B cell (primary cell): ENCODE data around the gene ASH1L. TPM values are rescaled to one million over a fixed set of nuclear protein-coding genes. Genes with fewer than 3 reads are reported as not detected.
A peak's percentile ranks its signal among the peaks of the same experiment; 100 is the strongest.

Experiments
- ATAC-seq: fragments of 200-7000 bp; cut with Tn5 transposase; one replicate; pipeline ENCODE4 v1.10.0; 2021; ENCODE audit warnings: low read depth, mild to moderate bottlenecking, moderate number of reproducible peaks, moderate library complexity
- CTCF ChIA-PET: fragments of 350-600 bp; sonication (Branson Sonifier 250); formaldehyde crosslinking; loops from one replicate; lab custom pipeline; 2021; ENCODE audit warnings: antibody characterized with exemption, inconsistent platforms; lab: Charles Lee
- POLR2A ChIA-PET: fragments of 350-600 bp; sonication (Branson Sonifier 250); formaldehyde crosslinking; loops from one replicate; lab custom pipeline; 2021; ENCODE audit warnings: antibody characterized with exemption; lab: Charles Lee
- DNase-seq: peaks from one replicate; pipeline ENCODE4 v3.0.0; 2013
- H2AFZ ChIP-seq: 2 replicates; pipeline ENCODE4 v1.6.1; 2012; ENCODE audit warnings: mild to moderate bottlenecking, low read depth, low read length; ENCODE audit not compliant: insufficient read depth, poor library complexity, severe bottlenecking
- H3K27ac ChIP-seq, 2 donors: 1 replicate in 1 of 2; 2 replicates in 1 of 2; pipeline ENCODE4 v1.5.1; 2012 to 2013; ENCODE audit warnings: low read length in 2 of 2, mild to moderate bottlenecking in 2 of 2, moderate library complexity in 1 of 2
- H3K27me3 ChIP-seq, 4 experiments: fragments of 200-600 bp in 1 of 4; sonication (generic) in 1 of 4; replicated peaks in 1 of 4; 1 replicate in 2 of 4; 2 replicates in 2 of 4; pipeline versions ENCODE4 v1.6.1 to v1.7.0; 2013 to 2016; ENCODE audit warnings: low read length in 3 of 4, mild to moderate bottlenecking in 2 of 4, mixed read lengths in 1 of 4, moderate library complexity in 1 of 4; ENCODE audit not compliant: insufficient read depth in 4 of 4, control insufficient read depth in 3 of 4; ENCODE audit errors: control extremely low read depth in 1 of 4
- H3K36me3 ChIP-seq, 2 experiments: replicated peaks in 1 of 2; 1 replicate in 1 of 2; 2 replicates in 1 of 2; pipeline versions ENCODE4 v1.6.1 to v1.7.1; 2013; ENCODE audit warnings: low read length in 1 of 2; ENCODE audit not compliant: insufficient read depth in 2 of 2, control insufficient read depth in 1 of 2; ENCODE audit errors: control extremely low read depth in 1 of 2, extremely low read depth in 1 of 2
- H3K4me1 ChIP-seq, 2 donors: fragments of 200-600 bp in 1 of 2; sonication (generic) in 1 of 2; 1 replicate in 1 of 2; 2 replicates in 1 of 2; pipeline versions ENCODE4 v1.5.1 to v1.6.1; 2013 to 2017; ENCODE audit warnings: low read length in 2 of 2; ENCODE audit not compliant: control insufficient read depth in 2 of 2, insufficient read depth in 2 of 2
- H3K4me2 ChIP-seq: replicated peaks from 2 replicates; pipeline ENCODE3; 2012; ENCODE audit warnings: mild to moderate bottlenecking, low read depth, low read length; ENCODE audit not compliant: poor library complexity, severe bottlenecking
- H3K4me3 ChIP-seq, 5 experiments: fragments of 200-600 bp in 1 of 5; sonication (generic) in 1 of 5; 1 replicate in 3 of 5; 2 replicates in 2 of 5; pipeline versions ENCODE4 v1.5.1 to v1.7.0; 2011 to 2016; ENCODE audit warnings: low read length in 4 of 5, mild to moderate bottlenecking in 4 of 5, low read depth in 2 of 5, control low read depth in 1 of 5, moderate library complexity in 1 of 5; ENCODE audit not compliant: insufficient read depth in 1 of 5; ENCODE audit errors: control extremely low read depth in 1 of 5, extremely low read depth in 1 of 5
- H3K79me2 ChIP-seq: fragments of 200-600 bp; sonication (generic); one replicate; pipeline ENCODE4 v1.6.0; 2016; ENCODE audit warnings: low read length; ENCODE audit not compliant: control insufficient read depth, insufficient read depth
- H3K9ac ChIP-seq: fragments of 200-600 bp; sonication (generic); 2 replicates; pipeline ENCODE4 v1.6.1; 2017; ENCODE audit warnings: mild to moderate bottlenecking, low read length, moderate library complexity
- H3K9me3 ChIP-seq, 3 donors: one replicate each; pipeline versions ENCODE4 v1.6.1 to v1.7.1; 2013; ENCODE audit warnings: low read length in 2 of 3; ENCODE audit not compliant: control insufficient read depth in 2 of 3, insufficient read depth in 1 of 3; ENCODE audit errors: control extremely low read depth in 1 of 3
- H4K20me1 ChIP-seq: 2 replicates; pipeline ENCODE4 v1.6.0; 2012; ENCODE audit warnings: mild to moderate bottlenecking, low read length; ENCODE audit not compliant: insufficient read depth, control insufficient read depth, poor library complexity, severe bottlenecking
- H3K27ac Mint-ChIP-seq: one replicate; pipeline ENCODE4 v1.8.0; 2021; ENCODE audit warnings: mixed read lengths
- H3K27me3 Mint-ChIP-seq: one replicate; pipeline ENCODE4 v1.8.0; 2021; ENCODE audit warnings: mixed read lengths
- H3K4me1 Mint-ChIP-seq: one replicate; pipeline ENCODE4 v1.8.0; 2021; ENCODE audit warnings: mixed read lengths
- H3K4me3 Mint-ChIP-seq: one replicate; pipeline ENCODE4 v1.8.0; 2021; ENCODE audit warnings: mixed read lengths
- H3K9me3 Mint-ChIP-seq: one replicate; pipeline ENCODE4 v1.8.0; 2022; ENCODE audit warnings: mixed read lengths; ENCODE audit not compliant: insufficient read depth
- EZH2 ChIP-seq: IDR thresholded peaks from 2 replicates; pipeline ENCODE4 v1.6.1; 2012; ENCODE audit warnings: borderline replicate concordance, low read depth, mild to moderate bottlenecking, moderate library complexity, low read length; ENCODE audit not compliant: insufficient read depth, poor library complexity, severe bottlenecking
- WGBS: methylation state at CpG from one replicate; pipeline ENCODE4 v1.1.5; 2013; ENCODE audit warnings: missing lambda C conversion rate; ENCODE audit not compliant: insufficient coverage; 5-methylcytosine and 5-hydroxymethylcytosine counted together
- intact Hi-C: fragments of 100-400 bp; cut with micrococcal nuclease; formaldehyde crosslinking; loops from one replicate; pipeline ENCODE4 v1.10.0; 2022
- polyA plus RNA-seq: library from polyadenylated mRNA; depleted of rRNA; stranded (reverse); fragments of >200 nt; gene quantifications from 2 replicates; pipeline ENCODE4 v1.2.3, GENCODE V29; 2012
- total RNA-seq, 2 donors: library from RNA; stranded (reverse); fragments of 120-200 nt in 1 of 2; gene quantifications; 1 replicate in 1 of 2; 2 replicates in 1 of 2; pipeline versions ENCODE4 v1.2.3 to v1.2.4, GENCODE V29; 2013 to 2022
- TF ChIP-seq, protein P1 (sequence below): fragments of 200-600 bp; IDR thresholded peaks from one replicate; pipeline ENCODE4 v1.8.0; 2022; ENCODE audit warnings: antibody characterized with exemption, mild to moderate bottlenecking

The ASH1L gene
- total and polyA plus RNA-seq, 2 donors (not counting 1 experiment from before 2014, with no cell fraction given): 17.7 to 124 TPM

DNA sequence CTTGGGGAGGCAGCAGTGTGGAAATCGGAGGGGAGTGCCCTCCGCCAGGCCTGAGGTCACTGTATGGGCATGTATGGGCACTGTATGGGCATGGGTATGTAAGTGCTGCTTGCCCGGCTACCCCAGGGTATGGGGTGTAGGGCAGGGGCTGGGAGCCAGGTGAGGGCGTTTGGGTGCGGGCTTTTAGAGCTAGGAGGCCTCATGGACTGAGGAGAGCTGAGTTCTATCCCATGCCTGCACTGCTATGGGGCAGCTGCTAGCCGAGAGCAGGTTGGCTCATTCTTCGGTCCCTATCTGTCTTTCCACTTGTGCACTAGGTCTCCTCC, 266.7 kb downstream of the ASH1L start:
- Mint-ChIP-seq H3K27ac (no peak overlapping the region), H3K4me1 (peaks cover 10% of the 10 kb centered on the region), H3K9me3 (no peaks in the 10 kb centered on the region), H3K4me3 (no peak overlapping the region), H3K27me3 (peaks cover 38% of the 10 kb centered on the region)
- Histone ChIP-seq H3K4me2 (no peak overlapping the region), H2AFZ (no peak overlapping the region), H3K9ac (no peak overlapping the region), H3K9me3 (peaks cover 0 to 2% (median 0%) of the 10 kb centered on the region in 3 donors), H3K27me3 (peaks cover 0 to 26% (median 15%) of the 10 kb centered on the region in 4 experiments), H4K20me1 (no peaks in the 10 kb centered on the region), H3K27ac (no peak overlapping the region), H3K4me3 (no peak overlapping the region), H3K4me1 (peaks cover 7 to 10% of the 10 kb centered on the region in 2 donors), H3K79me2 (no peaks in the 10 kb centered on the region), H3K36me3 (no peaks in the 10 kb centered on the region)
- WGBS: 97% methylated on average over 6 of the region's 7 CpGs
- CTCF ChIA-PET: no interaction called here
- POLR2A ChIA-PET: no interaction called here
- TF ChIP-seq EZH2: no peak
- TF ChIP-seq, protein P1, sequence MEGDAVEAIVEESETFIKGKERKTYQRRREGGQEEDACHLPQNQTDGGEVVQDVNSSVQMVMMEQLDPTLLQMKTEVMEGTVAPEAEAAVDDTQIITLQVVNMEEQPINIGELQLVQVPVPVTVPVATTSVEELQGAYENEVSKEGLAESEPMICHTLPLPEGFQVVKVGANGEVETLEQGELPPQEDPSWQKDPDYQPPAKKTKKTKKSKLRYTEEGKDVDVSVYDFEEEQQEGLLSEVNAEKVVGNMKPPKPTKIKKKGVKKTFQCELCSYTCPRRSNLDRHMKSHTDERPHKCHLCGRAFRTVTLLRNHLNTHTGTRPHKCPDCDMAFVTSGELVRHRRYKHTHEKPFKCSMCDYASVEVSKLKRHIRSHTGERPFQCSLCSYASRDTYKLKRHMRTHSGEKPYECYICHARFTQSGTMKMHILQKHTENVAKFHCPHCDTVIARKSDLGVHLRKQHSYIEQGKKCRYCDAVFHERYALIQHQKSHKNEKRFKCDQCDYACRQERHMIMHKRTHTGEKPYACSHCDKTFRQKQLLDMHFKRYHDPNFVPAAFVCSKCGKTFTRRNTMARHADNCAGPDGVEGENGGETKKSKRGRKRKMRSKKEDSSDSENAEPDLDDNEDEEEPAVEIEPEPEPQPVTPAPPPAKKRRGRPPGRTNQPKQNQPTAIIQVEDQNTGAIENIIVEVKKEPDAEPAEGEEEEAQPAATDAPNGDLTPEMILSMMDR: no peak
- intact Hi-C loops: no loop called here
- ATAC-seq (no peak), DNase-seq (no peak)

DNA sequence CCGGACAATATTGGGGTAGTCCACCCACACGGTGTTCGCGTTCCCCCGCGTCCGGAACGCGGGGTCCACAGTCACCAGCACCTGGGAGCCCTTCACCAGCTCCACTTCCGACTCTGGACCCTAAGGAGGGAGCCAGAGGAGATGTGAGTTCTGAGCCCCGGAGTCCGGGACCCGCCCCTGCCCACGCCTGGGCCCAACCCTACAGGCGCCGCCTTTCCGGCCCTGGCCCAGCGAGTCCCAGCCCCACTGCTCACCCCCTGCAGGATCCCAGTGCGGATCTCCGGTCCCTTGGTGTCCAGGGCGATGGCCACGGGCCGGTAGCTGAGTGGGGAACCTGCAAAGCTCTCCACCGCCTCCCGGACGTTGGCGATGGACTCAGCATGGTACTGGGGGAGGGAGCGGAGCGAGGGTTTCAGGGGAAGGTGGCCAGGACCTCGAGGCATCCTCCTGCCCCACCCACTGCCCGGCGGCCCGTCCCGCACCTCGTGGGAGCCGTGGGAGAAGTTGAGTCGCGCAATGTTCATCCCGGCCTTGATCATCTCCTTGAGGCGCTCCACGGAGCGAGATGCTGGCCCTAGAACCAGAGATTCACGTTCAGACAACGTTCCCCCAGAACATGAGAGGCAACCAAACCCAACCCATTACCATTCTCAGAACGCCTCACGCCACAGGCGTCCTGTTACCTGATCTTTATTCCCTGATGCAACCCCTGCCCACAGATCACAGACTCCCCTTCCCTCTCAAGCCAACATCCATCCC, 267.2 kb downstream of the ASH1L start:
- ChIA-PET POLR2A (no interaction called here), CTCF (no interaction called here)
- H3K9ac ChIP-seq: no peak overlapping the region
- no peaks in the 10 kb centered on the region for H3K79me2 ChIP-seq
- H2AFZ ChIP-seq: peak overlapping the region; percentile 16
- no peak overlapping the region for H3K4me3 Mint-ChIP-seq
- no peak overlapping the region for H3K27ac ChIP-seq
- no peak for DNase-seq
- WGBS: 29% methylated on average over 43 of the region's 47 CpGs
- ATAC-seq: no peak
- H3K27ac Mint-ChIP-seq: no peak overlapping the region
- intact Hi-C loops: no loop called here
- peak overlapping the region; percentile 23 for H3K4me2 ChIP-seq
- H3K4me3 ChIP-seq: no peak overlapping the region
- peaks cover 7 to 10% of the 10 kb centered on the region in 2 donors for H3K4me1 ChIP-seq
- H4K20me1 ChIP-seq: no peaks in the 10 kb centered on the region
- H3K36me3 ChIP-seq: no peaks in the 10 kb centered on the region
- peaks cover 0 to 2% (median 0%) of the 10 kb centered on the region in 3 donors for H3K9me3 ChIP-seq
- TF ChIP-seq, protein P1: no peak
- no peak for TF ChIP-seq EZH2
- no peaks in the 10 kb centered on the region for H3K9me3 Mint-ChIP-seq
- peaks cover 10% of the 10 kb centered on the region for H3K4me1 Mint-ChIP-seq
- H3K27me3 Mint-ChIP-seq: peaks cover 38% of the 10 kb centered on the region
- H3K27me3 ChIP-seq: peaks cover 0 to 26% (median 15%) of the 10 kb centered on the region in 4 experiments
